K562 (cell line): ENCODE results near the gene GEMIN4. TPM values are rescaled to one million over a fixed set of nuclear protein-coding genes. Genes with fewer than 3 reads are reported as not detected.

Experiments used
- ATAC-seq: fragments of 200-7000 bp; cut with Tn5 transposase; 3 replicates; pipeline ENCODE4 v1.9.1; 2020; ENCODE audit warnings: moderate library complexity
- BruUV-seq: library from RNA; stranded (reverse); fragments of 400-500 nt; replicated peaks from 2 replicates; lab custom pipeline; 2021; lab: Mats Ljungman, UMichigan
- CTCF ChIA-PET: fragments of 300-600 bp; formaldehyde crosslinking; extraction: SDS; loops from one replicate; lab custom pipeline; 2021; ENCODE audit warnings: low intra/inter-chr PET ratio; lab: Yijun Ruan, JAX
- POLR2A ChIA-PET: fragments of 300-600, 350-650 bp; sonication (Branson Sonifier 250); formaldehyde crosslinking; extraction: SDS; loops from one replicate; lab custom pipeline; 2021; ENCODE audit warnings: antibody characterized with exemption, inconsistent platforms; lab: Yijun Ruan, JAX
- DNase-seq, 4 experiments: peaks; one replicate each; pipeline versions ENCODE4 v3.0.0 to v3.0.0-alpha.2; 2011 to 2018; ENCODE audit warnings: low spot score in 3 of 4, mixed read lengths in 3 of 4; ENCODE audit errors: extremely low read depth in 1 of 4
- FAIRE-seq: peaks from 2 replicates; lab custom pipeline; 2011; peaks lifted over from hg19 to GRCh38; lab: Jason Lieb, UNC
- H2AFZ ChIP-seq: 2 replicates; pipeline ENCODE4 v1.6.0; 2011; ENCODE audit warnings: low read depth, low read length, control low read depth, inconsistent platforms
- H3K27ac ChIP-seq: fragments of 200-600 bp; 3 replicates; pipeline ENCODE4 v1.8.0; 2011; ENCODE audit warnings: low read depth, mild to moderate bottlenecking, control low read depth, inconsistent platforms, low read length, moderate library complexity, mixed read lengths; ENCODE audit errors: extremely low read depth
- H3K27me3 ChIP-seq, 2 experiments: fragments of 300-600 bp in 1 of 2; 2 replicates in 1 of 2; 3 replicates in 1 of 2; pipeline versions ENCODE4 v1.6.0 to v1.8.0; 2011; ENCODE audit warnings: inconsistent platforms in 2 of 2, low read length in 2 of 2, mild to moderate bottlenecking in 1 of 2, mixed read lengths in 1 of 2, moderate library complexity in 1 of 2; ENCODE audit not compliant: control insufficient read depth in 2 of 2, insufficient read depth in 2 of 2
- H3K36me3 ChIP-seq: fragments of 300-600 bp; 3 replicates; pipeline ENCODE4 v1.8.0; 2011; ENCODE audit warnings: mild to moderate bottlenecking, low read length, inconsistent platforms; ENCODE audit not compliant: control insufficient read depth, insufficient read depth
- H3K4me1 ChIP-seq, 2 experiments: fragments of 200-600 bp in 1 of 2; replicated peaks in 1 of 2; 2 replicates in 1 of 2; 3 replicates in 1 of 2; pipeline versions ENCODE4 v1.5.1 to v1.8.0; 2011; ENCODE audit warnings: inconsistent platforms in 2 of 2, low read length in 2 of 2, mild to moderate bottlenecking in 1 of 2, mixed read lengths in 1 of 2, moderate library complexity in 1 of 2; ENCODE audit not compliant: control insufficient read depth in 2 of 2, insufficient read depth in 2 of 2
- H3K4me2 ChIP-seq: 2 replicates; pipeline ENCODE4 v1.6.1; 2011; ENCODE audit warnings: low read length, control low read depth, inconsistent platforms, mixed read lengths; ENCODE audit not compliant: insufficient read depth
- H3K4me3 ChIP-seq: fragments of 200-600 bp; sonication (generic), shearing (Covaris generic); 2 replicates; pipeline ENCODE4 v1.5.1; 2016; ENCODE audit warnings: control low read depth, inconsistent platforms
- H3K79me2 ChIP-seq: fragments of 200-600 bp; 3 replicates; pipeline ENCODE4 v1.8.0; 2011; ENCODE audit warnings: low read length, inconsistent platforms; ENCODE audit not compliant: control insufficient read depth, insufficient read depth
- H3K9ac ChIP-seq, 2 experiments: 2 replicates each; pipeline versions ENCODE4 v1.6.0 to v1.6.1; 2011; ENCODE audit warnings: low read depth in 2 of 2, low read length in 2 of 2, control low read depth in 1 of 2, inconsistent platforms in 1 of 2, mild to moderate bottlenecking in 1 of 2, mixed read lengths in 1 of 2; ENCODE audit not compliant: insufficient read depth in 1 of 2
- H3K9me1 ChIP-seq: one replicate; pipeline ENCODE4 v1.6.0; 2011; ENCODE audit warnings: inconsistent platforms, mild to moderate bottlenecking, low read length, moderate library complexity; ENCODE audit not compliant: control insufficient read depth, insufficient read depth
- H3K9me3 ChIP-seq: replicated peaks from 2 replicates; pipeline ENCODE4 v1.5.1; 2011; ENCODE audit warnings: low read depth, low read length, inconsistent platforms; ENCODE audit not compliant: control insufficient read depth, insufficient read depth
- H4K20me1 ChIP-seq: replicated peaks from 2 replicates; pipeline ENCODE4 v1.6.1; 2011; ENCODE audit warnings: low read length, inconsistent platforms, mixed read lengths; ENCODE audit not compliant: control insufficient read depth, insufficient read depth
- E2F6 ChIP-seq, 2 experiments: IDR thresholded peaks; 2 replicates each; pipeline ENCODE4 v1.6.1; 2011; ENCODE audit warnings: borderline replicate concordance in 1 of 2, control low read depth in 1 of 2, low read depth in 1 of 2, low read length in 1 of 2, mild to moderate bottlenecking in 1 of 2, mixed read lengths in 1 of 2, moderate library complexity in 1 of 2; ENCODE audit not compliant: insufficient read depth in 1 of 2, insufficient read length in 1 of 2, poor library complexity in 1 of 2, severe bottlenecking in 1 of 2; ENCODE audit errors: extremely low read depth in 1 of 2
- EZH2 ChIP-seq: IDR thresholded peaks from 2 replicates; pipeline ENCODE4 v1.6.1; 2012; ENCODE audit warnings: low read depth, mild to moderate bottlenecking, inconsistent platforms, low read length, borderline replicate concordance
- MXD1 ChIP-seq: fragments of 250-450 bp; sonication (Bioruptor Pico); IDR thresholded peaks from 2 replicates; pipeline ENCODE4 v1.8.0; 2021; ENCODE audit warnings: borderline replicate concordance, mild to moderate bottlenecking, moderate library complexity; ENCODE audit not compliant: poor library complexity, severe bottlenecking
- NCOA2 ChIP-seq, 2 experiments: fragments of 450-650 bp; IDR thresholded peaks; 2 replicates each; pipeline ENCODE4 v1.6.1; 2018; ENCODE audit warnings: mild to moderate bottlenecking in 2 of 2, moderate library complexity in 1 of 2; ENCODE audit not compliant: partially characterized antibody in 2 of 2
- NR1H2 ChIP-seq: sonication (generic); formaldehyde crosslinking; IDR thresholded peaks from 2 replicates; pipeline ENCODE4 v1.4.0; 2020; ENCODE audit warnings: mild to moderate bottlenecking, missing genetic modification reagents
- NRF1 ChIP-seq, 2 experiments: fragments of 450-650 bp; IDR thresholded peaks in 1 of 2; conservative IDR thresholded peaks in 1 of 2; 2 replicates each; pipeline ENCODE4 v1.6.1; 2014; ENCODE audit warnings: mild to moderate bottlenecking in 2 of 2
- POLR2AphosphoS2 ChIP-seq: IDR thresholded peaks from 2 replicates; pipeline ENCODE4 v1.6.1; 2012; ENCODE audit warnings: low read length, improper control_type of control experiment
- RBM22 ChIP-seq: fragments of 200-400 bp; formaldehyde crosslinking; IDR thresholded peaks from 2 replicates; pipeline ENCODE4 v1.6.1; 2018; ENCODE audit warnings: low read length, low read depth; ENCODE audit not compliant: poor library complexity, severe bottlenecking
- SETDB1 ChIP-seq: IDR thresholded peaks from one replicate; pipeline ENCODE4 v1.6.1; 2012; ENCODE audit warnings: low read length, control low read depth, inconsistent platforms
- SPI1 ChIP-seq: IDR thresholded peaks from 2 replicates; pipeline ENCODE4 v1.6.1; 2011; ENCODE audit warnings: low read depth, low read length, control low read depth, borderline replicate concordance
- SREBF1 ChIP-seq: fragments of 150-350 bp; IDR thresholded peaks from 2 replicates; pipeline ENCODE4 v1.6.1; 2014; ENCODE audit warnings: antibody characterized with exemption, low read depth, low read length, borderline replicate concordance
- WGBS: fragments of 100-300 bp; shearing (Covaris generic); methylation state at CpG from one replicate; pipeline ENCODE4 v1.1.6; 2016; ENCODE audit warnings: low coverage, mixed read lengths; ENCODE audit not compliant: insufficient coverage; ENCODE audit errors: missing lambda C conversion rate; 5-methylcytosine and 5-hydroxymethylcytosine counted together
- in situ Hi-C: fragments of 300-500 bp; cut with MboI; formaldehyde crosslinking; loops from 4 replicates; pipeline ENCODE4 v1.15.0; 2018; ENCODE audit warnings: inconsistent platforms, mixed read lengths
- intact Hi-C: fragments of 100-400 bp; cut with micrococcal nuclease; formaldehyde crosslinking; loops from 2 replicates; pipeline ENCODE4 v1.14.2; 2022
- polyA plus RNA-seq, 8 experiments: library from polyadenylated mRNA; depleted of rRNA in 4 of 8; stranded (reverse) in 5 of 8; unstranded in 3 of 8; fragments of >200 nt; fragmentation: Nextera tagmentation in 2 of 8; fragmentation: Illumina TruSeq in 1 of 8; extraction: Ambion mirVana in 2 of 8; extraction: Trizol in 1 of 8; gene quantifications; 2 replicates each; pipeline versions ENCODE4 v1.2.1 to v1.2.3, GENCODE V29; 2011 to 2014; ENCODE audit warnings: inconsistent platforms in 1 of 8, missing spikeins in 1 of 8
- total RNA-seq, 7 experiments: library from RNA; depleted of rRNA in 6 of 7; stranded (reverse); fragments of >200 nt in 6 of 7; fragmentation: Illumina TruSeq in 2 of 7; extraction: Trizol in 2 of 7; gene quantifications; 2 replicates each; pipeline versions ENCODE4 v1.2.1 to v1.2.3, GENCODE V29; 2011 to 2021; ENCODE audit warnings: low replicate concordance in 1 of 7
- TF ChIP-seq, protein P1 (sequence below): fragments of 450-650 bp; formaldehyde crosslinking; IDR thresholded peaks from 2 replicates; pipeline ENCODE4 v1.4.0; 2020; ENCODE audit warnings: mild to moderate bottlenecking, moderate library complexity
- TF ChIP-seq, protein P2 (sequence below): sonication (generic); formaldehyde crosslinking; IDR thresholded peaks from 2 replicates; pipeline ENCODE4 v1.5.0; 2020; ENCODE audit warnings: missing genetic modification reagents

The GEMIN4 gene
- total and polyA plus RNA-seq, 9 of the 15 experiments (the other 6 are each of a cell fraction or from before 2014, with no cell fraction given) = 1.8 to 42.5 (median 10.8) TPM

DNA sequence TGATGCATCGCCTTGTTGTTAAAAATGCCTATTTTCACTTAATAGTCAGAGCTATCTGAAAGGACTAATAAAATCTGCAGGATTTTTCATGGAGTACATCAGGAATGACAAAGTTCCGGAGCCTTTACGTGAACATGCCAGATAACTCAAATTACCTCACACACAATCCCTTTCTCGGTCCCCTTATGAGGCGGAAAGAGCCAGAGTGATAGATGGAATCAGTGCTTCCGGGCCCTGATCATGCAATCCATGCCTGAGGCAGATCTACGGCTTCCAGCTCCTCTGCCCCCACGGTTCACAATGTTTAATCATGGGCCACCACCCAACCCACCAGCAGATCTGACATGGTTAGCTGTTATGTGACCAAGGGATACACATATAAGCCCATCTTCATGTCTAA, 54.4 kb downstream of the GEMIN4 start:
- H3K27me3 ChIP-seq = no peaks in the 10 kb centered on the region
- no peaks in the 10 kb centered on the region for H4K20me1 ChIP-seq
- H3K9ac ChIP-seq = no peak overlapping the region
- no peak overlapping the region for H3K4me2 ChIP-seq
- H3K79me2 ChIP-seq = no peaks in the 10 kb centered on the region
- H3K4me3 ChIP-seq = no peak overlapping the region
- no TSS peak for BruUV-seq
- H3K36me3 ChIP-seq = peaks cover 39% of the 10 kb centered on the region
- intact Hi-C loops (no loop called here), in situ Hi-C loops (no loop called here)
- POLR2A ChIA-PET = no interaction called here
- ATAC-seq = no peak
- DNase-seq = no peak
- no peaks in the 10 kb centered on the region for H3K9me3 ChIP-seq
- no peaks in the 10 kb centered on the region for H3K4me1 ChIP-seq
- CTCF ChIA-PET = no interaction called here
- no peaks in the 10 kb centered on the region for H3K9me1 ChIP-seq
- no peak overlapping the region for H3K27ac ChIP-seq
- H2AFZ ChIP-seq = no peak overlapping the region
- TF ChIP-seq POLR2AphosphoS2 (no peak), E2F6 (IDR thresholded peaks at IDR 0.05; ENCODE audit: borderline replicate concordance in 1 of 2, extremely low read depth in 1 of 2, insufficient read depth in 1 of 2, insufficient read length in 1 of 2, low read depth in 1 of 2, low read length in 1 of 2, poor library complexity in 1 of 2, severe bottlenecking in 1 of 2) (no peak), NCOA2 (IDR thresholded peaks at IDR 0.05; ENCODE audit: partially characterized antibody in 2 of 2) (no peak), SPI1 (no peak), EZH2 (no peak), NR1H2 (CRISPR knock-in tag) (no peak), NRF1 (conservative IDR thresholded peaks at IDR 0.05 in 1 of 2, IDR thresholded peaks at IDR 0.05 in 1 of 2) (no peak), RBM22 (no peak), SREBF1 (no peak), MXD1 (no peak), SETDB1 (no peak)
- TF ChIP-seq, protein P1, sequence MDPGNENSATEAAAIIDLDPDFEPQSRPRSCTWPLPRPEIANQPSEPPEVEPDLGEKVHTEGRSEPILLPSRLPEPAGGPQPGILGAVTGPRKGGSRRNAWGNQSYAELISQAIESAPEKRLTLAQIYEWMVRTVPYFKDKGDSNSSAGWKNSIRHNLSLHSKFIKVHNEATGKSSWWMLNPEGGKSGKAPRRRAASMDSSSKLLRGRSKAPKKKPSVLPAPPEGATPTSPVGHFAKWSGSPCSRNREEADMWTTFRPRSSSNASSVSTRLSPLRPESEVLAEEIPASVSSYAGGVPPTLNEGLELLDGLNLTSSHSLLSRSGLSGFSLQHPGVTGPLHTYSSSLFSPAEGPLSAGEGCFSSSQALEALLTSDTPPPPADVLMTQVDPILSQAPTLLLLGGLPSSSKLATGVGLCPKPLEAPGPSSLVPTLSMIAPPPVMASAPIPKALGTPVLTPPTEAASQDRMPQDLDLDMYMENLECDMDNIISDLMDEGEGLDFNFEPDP (CRISPR knock-in tag) = no peak
- TF ChIP-seq, protein P2, sequence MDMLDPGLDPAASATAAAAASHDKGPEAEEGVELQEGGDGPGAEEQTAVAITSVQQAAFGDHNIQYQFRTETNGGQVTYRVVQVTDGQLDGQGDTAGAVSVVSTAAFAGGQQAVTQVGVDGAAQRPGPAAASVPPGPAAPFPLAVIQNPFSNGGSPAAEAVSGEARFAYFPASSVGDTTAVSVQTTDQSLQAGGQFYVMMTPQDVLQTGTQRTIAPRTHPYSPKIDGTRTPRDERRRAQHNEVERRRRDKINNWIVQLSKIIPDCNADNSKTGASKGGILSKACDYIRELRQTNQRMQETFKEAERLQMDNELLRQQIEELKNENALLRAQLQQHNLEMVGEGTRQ (CRISPR knock-in tag) = no peak
- WGBS = 94% methylated on average over 7 of the region's 8 CpGs
- FAIRE-seq = no peak
